GM13976 (cell line): ENCODE measurements around the gene ACTL8.
"Not testable (repeated sequence)": the region's sequence is repeated elsewhere in the genome, so short reads cannot be mapped to it uniquely, and the experiment has no call there.

Experiments used
- DNase-seq: peaks from one replicate; pipeline ENCODE4 v3.0.0; 2012; ENCODE audit warnings: low spot score
- CTCF ChIP-seq: IDR thresholded peaks from 2 replicates; pipeline ENCODE4 v1.5.1; 2012; ENCODE audit warnings: borderline replicate concordance, mild to moderate bottlenecking; ENCODE audit not compliant: insufficient read depth; ENCODE audit errors: extremely low read depth, missing control alignments, control extremely low read depth
- in situ Hi-C: fragments of 300-500 bp; cut with MboI; formaldehyde crosslinking; loops from one replicate; pipeline ENCODE4 v1.12.0; 2022; ENCODE audit warnings: low sequenced_read_pairs, mixed read lengths, inconsistent platforms; ENCODE audit not compliant: unreplicated experiment

Gene ACTL8

GRCh38 chr1:17742583-17742982 is 12.6 kb upstream of the ACTL8 start:
- in situ Hi-C loops, result no loop called here
- TF ChIP-seq CTCF, result no peak
- DNase-seq, result no peak

- TF ChIP-seq CTCF, result no peak
- in situ Hi-C loops, result no loop called here
- no peak for DNase-seq
Measured at GRCh38 chr1:17743008-17743647, 12.0 kb upstream of the ACTL8 start.

GRCh38 chr1:17743925-17744324 is 11.2 kb upstream of the ACTL8 start:
- TF ChIP-seq CTCF, result no peak
- DNase-seq, result no peak
- in situ Hi-C loops, result no loop called here

- peak; percentile 21 for TF ChIP-seq CTCF
- in situ Hi-C loops, result no loop called here
- DNase-seq, result no peak
Measured at GRCh38 chr1:17744666-17745478, 10.3 kb upstream of the ACTL8 start.

DNA sequence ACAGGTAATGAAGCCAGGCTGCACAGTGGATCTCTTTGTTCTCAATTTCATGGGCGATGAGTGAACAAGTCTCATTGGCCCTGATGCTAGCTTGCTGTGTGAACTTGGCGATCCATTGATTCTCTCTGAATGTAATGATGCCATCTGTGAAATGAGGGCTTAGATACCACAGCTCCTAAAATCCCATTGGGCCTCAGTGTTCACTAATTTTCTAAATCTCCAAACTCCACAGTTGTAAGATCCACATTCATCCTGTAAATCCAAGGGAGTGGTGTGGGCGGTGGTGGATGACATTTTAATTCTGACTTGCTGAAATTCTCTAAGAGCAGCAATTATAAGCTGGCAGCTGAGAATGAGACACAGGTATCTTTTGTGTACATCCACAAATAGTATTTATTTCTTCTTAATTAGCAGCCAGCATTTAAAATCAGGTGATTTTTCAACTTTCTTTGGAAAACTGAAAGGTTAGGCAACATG is 9.6 kb upstream of the ACTL8 start:
- in situ Hi-C loops, result no loop called here
- no peak for TF ChIP-seq CTCF
- DNase-seq, result no peak

GRCh38 chr1:17746281-17746680 is 8.9 kb upstream of the ACTL8 start:
- DNase-seq, in situ Hi-C loops: not testable (repeated sequence)

DNA sequence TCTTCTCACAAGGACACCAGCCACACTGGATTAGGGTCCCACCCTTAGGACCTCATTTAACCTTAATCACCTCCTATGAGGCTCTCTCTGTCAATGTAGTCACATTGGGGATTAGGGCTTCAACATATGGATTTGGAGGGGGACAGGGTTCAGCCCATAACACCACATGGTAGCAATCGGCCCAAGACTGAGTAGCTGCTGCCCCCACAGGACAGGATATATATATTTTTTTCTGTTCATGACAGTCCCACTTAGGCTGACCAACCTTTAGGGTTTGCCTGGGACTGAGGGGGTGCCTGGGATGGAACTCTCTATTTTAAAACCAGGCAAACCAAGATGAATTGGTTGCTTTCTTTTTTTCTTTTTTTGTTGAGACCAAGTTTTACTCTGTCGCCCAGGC is 8.2 kb upstream of the ACTL8 start:
- in situ Hi-C loops, result no loop called here
- DNase-seq, result no peak
- no peak for TF ChIP-seq CTCF
